ENCODE measurements around the gene SLC6A18. TPM values are rescaled to one million over a fixed set of nuclear protein-coding genes. Genes with fewer than 3 reads are reported as not detected.
A peak's percentile ranks its signal among the peaks of the same experiment; 100 is the strongest.

Gene SLC6A18
- total and polyA plus RNA-seq, 9 of the 15 experiments (the other 6 are each of a cell fraction or from before 2014, with no cell fraction given), result not detected

DNA sequence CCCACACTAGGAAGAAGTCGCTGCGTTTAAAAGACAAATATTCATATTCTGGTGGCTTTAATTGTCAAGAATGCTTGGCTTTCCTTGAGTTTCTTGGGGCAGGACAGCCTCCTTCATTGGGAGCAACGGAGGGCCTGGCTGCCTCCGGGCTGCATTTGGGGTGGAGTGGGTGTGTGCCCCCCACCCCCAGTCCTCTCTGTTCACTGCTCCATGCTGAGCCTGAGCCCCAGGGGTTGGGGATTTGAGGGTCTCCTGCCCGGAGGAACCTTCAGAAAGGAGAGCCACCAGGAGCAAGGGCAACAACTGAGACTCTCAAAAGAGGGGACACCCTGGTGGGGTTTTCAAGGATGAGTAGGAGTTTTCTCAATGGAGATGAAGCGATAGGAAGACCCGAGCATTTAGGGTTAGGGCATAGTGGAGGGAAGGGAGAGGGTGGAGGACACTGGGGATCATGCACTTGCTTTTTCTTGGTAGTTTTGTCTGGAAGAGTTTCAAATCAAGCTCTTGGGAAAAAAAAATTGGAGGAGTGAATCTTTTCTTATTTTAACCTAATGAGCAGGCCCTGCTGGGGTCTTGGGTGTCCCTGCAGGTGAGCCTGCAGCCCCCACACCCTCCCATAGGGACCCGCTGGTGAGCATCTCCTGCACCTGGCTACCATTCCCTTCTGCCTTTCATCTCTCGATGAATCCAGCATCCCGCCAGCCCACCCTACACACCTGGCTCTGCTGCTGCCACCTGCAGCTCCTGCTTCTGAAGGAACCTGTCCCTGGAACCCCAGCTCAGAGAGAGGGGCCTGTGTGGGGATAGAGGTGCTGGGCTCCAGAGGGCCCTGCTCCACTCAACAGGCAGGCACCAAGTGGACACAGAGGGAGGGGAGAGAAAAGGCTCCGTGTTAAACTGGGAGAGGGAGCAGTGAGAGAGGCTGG lies 19.7 kb upstream of the SLC6A18 start:
- ATAC-seq (no peak), DNase-seq (ENCODE audit: extremely low read depth in 1 of 4, low spot score in 3 of 4) (no peak), FAIRE-seq (no peak)
- Histone ChIP-seq H3K9me1 (ENCODE audit: control insufficient read depth, insufficient read depth, low read length) (no peaks in the 10 kb centered on the region), H3K79me2 (ENCODE audit: control insufficient read depth, insufficient read depth, low read length) (no peaks in the 10 kb centered on the region; the same call in 2 of the 3 replicates), H3K4me3 (no peak overlapping the region), H3K4me2 (ENCODE audit: insufficient read depth, low read length) (no peak overlapping the region), H3K4me1 (replicated peaks in 1 of 2; ENCODE audit: control insufficient read depth in 2 of 2, insufficient read depth in 2 of 2, low read length in 2 of 2) (peaks cover 18 to 79% of the 10 kb centered on the region in 2 experiments), H3K27ac (ENCODE audit: extremely low read depth, low read depth, low read length) (no peak overlapping the region), H3K36me3 (ENCODE audit: control insufficient read depth, insufficient read depth, low read length) (no peaks in the 10 kb centered on the region), H2AFZ (ENCODE audit: low read depth, low read length) (no peak overlapping the region), H4K20me1 (replicated peaks; ENCODE audit: control insufficient read depth, insufficient read depth, low read length) (peaks cover 10% of the 10 kb centered on the region; the same call in 1 of the 2 replicates), H3K9me3 (replicated peaks; ENCODE audit: control insufficient read depth, insufficient read depth, low read depth, low read length) (no peaks in the 10 kb centered on the region), H3K9ac (ENCODE audit: insufficient read depth in 1 of 2, low read depth in 2 of 2, low read length in 2 of 2) (peak overlapping the region in 1 of 2 experiments; percentile 46; a peak in 1 of 4 replicates), H3K27me3 (ENCODE audit: control insufficient read depth in 2 of 2, insufficient read depth in 2 of 2, low read length in 2 of 2) (peaks cover 0 to 45% of the 10 kb centered on the region in 2 experiments; a peak in 4 of 5 replicates)
- 18% methylated on average over 11 of the region's 11 CpGs for WGBS (ENCODE audit: insufficient coverage, low coverage, missing lambda C conversion rate)
- intact Hi-C loops (cut with micrococcal nuclease), result no loop called here
- CTCF ChIA-PET (ENCODE audit: low intra/inter-chr PET ratio), result interaction anchor here (1.5 to 3.0 kb wide), 2 partner anchors 31 to 37 kb away, joined by 7 to 25 read pairs; no protein-coding TSS in a partner anchor
- TF ChIP-seq AFF4 (CRISPR knock-in tag; IDR thresholded peaks at IDR 0.05) (0 out of 2 replicates have a peak, but pooled peaks have one; percentile 32), ZNF41 (CRISPR knock-in tag; conservative IDR thresholded peaks at IDR 0.05) (no peak)
- POLR2A ChIA-PET, result interaction anchor here (0.9 kb wide), 1 partner anchor 26 kb away, joined by 4 read pairs; no protein-coding TSS in a partner anchor
- in situ Hi-C loops (cut with MboI), result loop anchor here (5.0 kb wide), 1 partner anchor 33 kb away; no protein-coding TSS in a partner anchor
- BruUV-seq (replicated peaks), result no TSS peak

All from K562 (cell line).